ENCODE results near the gene PHACTR1. TPM values are rescaled to one million over a fixed set of nuclear protein-coding genes. Genes with fewer than 3 reads are reported as not detected.

Gene PHACTR1
- total and polyA plus RNA-seq, 2 donors (not counting 1 experiment from before 2014, with no cell fraction given), result 0.60 to 1.2 TPM

- no peak overlapping the region for H2AFZ ChIP-seq (ENCODE audit: low read length)
- no peaks in the 10 kb centered on the region for H3K79me2 ChIP-seq (ENCODE audit: control insufficient read depth, insufficient read depth, low read length)
- H3K27ac ChIP-seq (ENCODE audit: insufficient read depth, low read length), result no peak overlapping the region
- H4K20me1 ChIP-seq (ENCODE audit: control insufficient read depth, extremely low read depth, insufficient read depth, low read length), result no peaks in the 10 kb centered on the region
- no peaks in the 10 kb centered on the region for H3K27me3 ChIP-seq (ENCODE audit: control insufficient read depth, insufficient read depth, low read length)
- DNase-seq (ENCODE audit: low read depth in 2 of 2), result no peak
- H3K4me3 ChIP-seq (replicated peaks in 1 of 4; ENCODE audit: control extremely low read depth in 1 of 4, insufficient read depth in 1 of 4, low read depth in 3 of 4, low read length in 4 of 4), result no peak overlapping the region
- H3K9ac ChIP-seq (ENCODE audit: insufficient read depth, low read length), result no peak overlapping the region
- TF ChIP-seq, protein P1, sequence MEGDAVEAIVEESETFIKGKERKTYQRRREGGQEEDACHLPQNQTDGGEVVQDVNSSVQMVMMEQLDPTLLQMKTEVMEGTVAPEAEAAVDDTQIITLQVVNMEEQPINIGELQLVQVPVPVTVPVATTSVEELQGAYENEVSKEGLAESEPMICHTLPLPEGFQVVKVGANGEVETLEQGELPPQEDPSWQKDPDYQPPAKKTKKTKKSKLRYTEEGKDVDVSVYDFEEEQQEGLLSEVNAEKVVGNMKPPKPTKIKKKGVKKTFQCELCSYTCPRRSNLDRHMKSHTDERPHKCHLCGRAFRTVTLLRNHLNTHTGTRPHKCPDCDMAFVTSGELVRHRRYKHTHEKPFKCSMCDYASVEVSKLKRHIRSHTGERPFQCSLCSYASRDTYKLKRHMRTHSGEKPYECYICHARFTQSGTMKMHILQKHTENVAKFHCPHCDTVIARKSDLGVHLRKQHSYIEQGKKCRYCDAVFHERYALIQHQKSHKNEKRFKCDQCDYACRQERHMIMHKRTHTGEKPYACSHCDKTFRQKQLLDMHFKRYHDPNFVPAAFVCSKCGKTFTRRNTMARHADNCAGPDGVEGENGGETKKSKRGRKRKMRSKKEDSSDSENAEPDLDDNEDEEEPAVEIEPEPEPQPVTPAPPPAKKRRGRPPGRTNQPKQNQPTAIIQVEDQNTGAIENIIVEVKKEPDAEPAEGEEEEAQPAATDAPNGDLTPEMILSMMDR (conservative IDR thresholded peaks at IDR 0.05 in 1 of 2, IDR thresholded peaks at IDR 0.05 in 1 of 2; ENCODE audit: low read depth in 1 of 2, low read length in 2 of 2), result no peak
- TF ChIP-seq EZH2 (IDR thresholded peaks at IDR 0.05; ENCODE audit: low read length, missing control alignments), result no peak
- H3K4me2 ChIP-seq (ENCODE audit: extremely low read depth, insufficient read depth, low read length), result no peak overlapping the region
- no peaks in the 10 kb centered on the region for H3K4me1 ChIP-seq (ENCODE audit: control insufficient read depth, extremely low read depth, insufficient read depth, low read length)
- H3K36me3 ChIP-seq (ENCODE audit: control insufficient read depth, insufficient read depth, low read length), result no peaks in the 10 kb centered on the region
- no peaks in the 10 kb centered on the region for H3K9me3 ChIP-seq (ENCODE audit: control insufficient read depth, insufficient read depth, low read depth, low read length)
These were observed 404.2 kb downstream of the PHACTR1 start for GRCh38 chr6:13120483-13121482.

DNA sequence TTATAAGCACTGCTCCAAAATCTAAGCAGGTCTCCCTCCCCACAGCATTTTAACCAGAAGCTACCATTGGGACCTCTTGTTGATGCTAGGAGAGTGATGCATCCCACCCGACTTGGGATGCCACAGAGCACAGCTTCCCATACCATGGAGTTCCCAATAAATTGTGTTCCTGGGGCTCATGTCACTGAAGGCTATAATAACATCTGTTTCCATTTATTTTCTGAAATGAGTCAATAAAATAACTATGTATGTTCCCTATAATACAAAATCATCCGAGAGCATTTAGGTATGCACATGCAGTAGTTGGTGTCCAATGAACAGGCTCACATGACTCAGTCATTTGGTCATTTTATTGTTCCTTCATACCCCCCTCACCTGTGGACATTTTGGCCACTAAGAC, 407.6 kb downstream of the PHACTR1 start:
- no peaks in the 10 kb centered on the region for H3K9me3 ChIP-seq (ENCODE audit: control insufficient read depth, insufficient read depth, low read depth, low read length)

DNA sequence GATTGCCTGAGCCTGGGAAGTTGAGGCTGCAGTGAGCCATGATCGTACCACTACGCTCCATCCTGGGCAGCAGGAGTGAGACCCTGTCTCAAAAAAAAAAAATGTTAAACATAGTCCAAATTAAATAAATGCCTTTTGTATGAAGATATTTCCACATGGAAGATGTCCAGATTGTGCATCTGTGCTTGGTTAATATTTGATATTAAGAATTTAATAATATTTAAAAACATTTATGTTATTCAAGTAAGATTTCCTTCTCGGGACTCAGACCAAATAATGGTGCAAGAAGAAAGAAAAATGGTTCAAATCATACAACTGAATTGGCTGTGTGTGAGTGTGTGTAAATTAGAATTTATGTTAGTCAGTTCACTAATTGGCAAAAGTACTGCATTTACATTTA, 409.3 kb downstream of the PHACTR1 start:
- Histone ChIP-seq H2AFZ (ENCODE audit: low read length) (no peak overlapping the region), H3K27ac (ENCODE audit: insufficient read depth, low read length) (no peak overlapping the region), H3K79me2 (ENCODE audit: control insufficient read depth, insufficient read depth, low read length) (no peaks in the 10 kb centered on the region), H3K4me3 (replicated peaks in 1 of 4; ENCODE audit: control extremely low read depth in 1 of 4, insufficient read depth in 1 of 4, low read depth in 3 of 4, low read length in 4 of 4) (no peak overlapping the region), H3K9ac (ENCODE audit: insufficient read depth, low read length) (no peak overlapping the region), H3K9me3 (ENCODE audit: control insufficient read depth, insufficient read depth, low read depth, low read length) (no peaks in the 10 kb centered on the region), H3K36me3 (ENCODE audit: control insufficient read depth, insufficient read depth, low read length) (no peaks in the 10 kb centered on the region), H3K4me2 (ENCODE audit: extremely low read depth, insufficient read depth, low read length) (no peak overlapping the region), H3K27me3 (ENCODE audit: control insufficient read depth, insufficient read depth, low read length) (no peaks in the 10 kb centered on the region), H3K4me1 (ENCODE audit: control insufficient read depth, extremely low read depth, insufficient read depth, low read length) (no peaks in the 10 kb centered on the region), H4K20me1 (ENCODE audit: control insufficient read depth, extremely low read depth, insufficient read depth, low read length) (no peaks in the 10 kb centered on the region)
- DNase-seq (ENCODE audit: low read depth in 2 of 2), result no peak
- TF ChIP-seq, protein P1 (conservative IDR thresholded peaks at IDR 0.05 in 1 of 2, IDR thresholded peaks at IDR 0.05 in 1 of 2; ENCODE audit: low read depth in 1 of 2, low read length in 2 of 2), result no peak
- no peak for TF ChIP-seq EZH2 (IDR thresholded peaks at IDR 0.05; ENCODE audit: low read length, missing control alignments)

More for the DNA sequence above, 407.6 kb downstream of the PHACTR1 start:
- H3K9ac ChIP-seq (ENCODE audit: insufficient read depth, low read length), result no peak overlapping the region
- H3K27me3 ChIP-seq (ENCODE audit: control insufficient read depth, insufficient read depth, low read length), result no peaks in the 10 kb centered on the region
- no peak overlapping the region for H2AFZ ChIP-seq (ENCODE audit: low read length)
- H3K36me3 ChIP-seq (ENCODE audit: control insufficient read depth, insufficient read depth, low read length), result no peaks in the 10 kb centered on the region
- no peaks in the 10 kb centered on the region for H3K79me2 ChIP-seq (ENCODE audit: control insufficient read depth, insufficient read depth, low read length)
- no peaks in the 10 kb centered on the region for H3K4me1 ChIP-seq (ENCODE audit: control insufficient read depth, extremely low read depth, insufficient read depth, low read length)
- no peak for TF ChIP-seq EZH2 (IDR thresholded peaks at IDR 0.05; ENCODE audit: low read length, missing control alignments)
- TF ChIP-seq, protein P1 (conservative IDR thresholded peaks at IDR 0.05 in 1 of 2, IDR thresholded peaks at IDR 0.05 in 1 of 2; ENCODE audit: low read depth in 1 of 2, low read length in 2 of 2), result no peak
- H4K20me1 ChIP-seq (ENCODE audit: control insufficient read depth, extremely low read depth, insufficient read depth, low read length), result no peaks in the 10 kb centered on the region
- no peak overlapping the region for H3K4me3 ChIP-seq (replicated peaks in 1 of 4; ENCODE audit: control extremely low read depth in 1 of 4, insufficient read depth in 1 of 4, low read depth in 3 of 4, low read length in 4 of 4)
- no peak overlapping the region for H3K27ac ChIP-seq (ENCODE audit: insufficient read depth, low read length)
- no peak overlapping the region for H3K4me2 ChIP-seq (ENCODE audit: extremely low read depth, insufficient read depth, low read length)
- DNase-seq (ENCODE audit: low read depth in 2 of 2), result no peak

Data from fibroblast of lung (primary cell).